HG02970 (cell line): ENCODE results near the gene VSTM5.
"Not testable (repeated sequence)": the region's sequence is repeated elsewhere in the genome, so short reads cannot be mapped to it uniquely, and the experiment has no call there.

Experiments
- ATAC-seq: cut with Tn5 transposase; IDR thresholded peaks from one replicate; pipeline ENCODE4 v1.9.1; 2021; ENCODE audit warnings: mild to moderate bottlenecking, moderate library complexity, moderate number of reproducible peaks; ENCODE audit not compliant: unreplicated experiment, low FRiP score

The VSTM5 gene

GRCh38 chr11:93850594-93851018 lies at the start of gene VSTM5:
VSTM5 (minus strand) TSS chr11:93850618; CDS start chr11:93850502, 116 bp downstream.
- no peak for ATAC-seq

- no peak for ATAC-seq
Measured at GRCh38 chr11:93895106-93895862, 44.9 kb upstream of the VSTM5 start.

- ATAC-seq, result no peak
Measured at GRCh38 chr11:93890391-93891051, 40.1 kb upstream of the VSTM5 start.

GRCh38 chr11:93887111-93887510 lies 36.7 kb upstream of the VSTM5 start:
- ATAC-seq, result no peak

GRCh38 chr11:93879114-93879513 lies 28.7 kb upstream of the VSTM5 start:
- ATAC-seq, result not testable (repeated sequence)

- no peak for ATAC-seq
Measured at GRCh38 chr11:93875637-93876036, 25.2 kb upstream of the VSTM5 start.

GRCh38 chr11:93871526-93871925 lies 21.1 kb upstream of the VSTM5 start:
- no peak for ATAC-seq

GRCh38 chr11:93870616-93871015 lies 20.2 kb upstream of the VSTM5 start:
- ATAC-seq, result no peak

GRCh38 chr11:93869830-93870229 lies 19.4 kb upstream of the VSTM5 start:
- no peak for ATAC-seq

- ATAC-seq, result not testable (repeated sequence)
Measured at GRCh38 chr11:93868404-93868803, 18.0 kb upstream of the VSTM5 start.

GRCh38 chr11:93861808-93862207 lies 11.4 kb upstream of the VSTM5 start:
- no peak for ATAC-seq

- no peak for ATAC-seq
Measured at GRCh38 chr11:93858121-93858775, 7.8 kb upstream of the VSTM5 start.

GRCh38 chr11:93857413-93858120 lies 7.1 kb upstream of the VSTM5 start:
- no peak for ATAC-seq

GRCh38 chr11:93852242-93852641 lies 1.8 kb upstream of the VSTM5 start:
- no peak for ATAC-seq

GRCh38 chr11:93849751-93850593 lies 446 bp downstream of the VSTM5 start:
- no peak for ATAC-seq

GRCh38 chr11:93849201-93849600 lies 1.2 kb downstream of the VSTM5 start:
- ATAC-seq, result no peak

- ATAC-seq, result no peak
Measured at GRCh38 chr11:93846411-93846810, 4.0 kb downstream of the VSTM5 start.

GRCh38 chr11:93845181-93846092 lies 5.0 kb downstream of the VSTM5 start:
- ATAC-seq, result no peak

- ATAC-seq, result no peak
Measured at GRCh38 chr11:93844568-93844967, 5.8 kb downstream of the VSTM5 start.
